H54 (cell line): ENCODE measurements around the gene ARHGAP32.
"Not testable (repeated sequence)": the region's sequence is repeated elsewhere in the genome, so short reads cannot be mapped to it uniquely, and the experiment has no call there.

Source experiments
- DNase-seq: peaks from one replicate; pipeline ENCODE4 v3.0.0; 2011; ENCODE audit warnings: low spot score, mixed read lengths; ENCODE audit not compliant: insufficient read length
- FAIRE-seq: peaks from 3 replicates; lab custom pipeline; 2011; peaks lifted over from hg19 to GRCh38; lab: Jason Lieb, UNC
- POLR2A ChIP-seq: IDR thresholded peaks from 2 replicates; pipeline ENCODE4 v1.6.1; 2011; ENCODE audit warnings: low read depth, mild to moderate bottlenecking, low read length

ARHGAP32 gene

GRCh38 chr11:128928400-128928799 is 263.7 kb downstream of the ARHGAP32 start:
- FAIRE-seq (no peak), DNase-seq (no peak)
- TF ChIP-seq POLR2A = no peak

GRCh38 chr11:128927683-128928336 is 264.3 kb downstream of the ARHGAP32 start:
- DNase-seq (no peak), FAIRE-seq (no peak)
- no peak for TF ChIP-seq POLR2A

- DNase-seq (no peak), FAIRE-seq (no peak)
- no peak for TF ChIP-seq POLR2A
These were observed 265.0 kb downstream of the ARHGAP32 start for GRCh38 chr11:128927108-128927461.

- TF ChIP-seq POLR2A = no peak
- DNase-seq (no peak), FAIRE-seq (no peak)
These were observed 265.6 kb downstream of the ARHGAP32 start for GRCh38 chr11:128926437-128927107.

- DNase-seq (no peak), FAIRE-seq (no peak)
- TF ChIP-seq POLR2A = no peak
These were observed 266.1 kb downstream of the ARHGAP32 start for GRCh38 chr11:128926000-128926399.

- no peak for TF ChIP-seq POLR2A
- no peak for DNase-seq
- no peak for FAIRE-seq
These were observed 266.9 kb downstream of the ARHGAP32 start for GRCh38 chr11:128925250-128925600.

- FAIRE-seq = no peak
- TF ChIP-seq POLR2A = no peak
- DNase-seq = no peak
These were observed 267.4 kb downstream of the ARHGAP32 start for GRCh38 chr11:128924510-128925249.

- no peak for FAIRE-seq
- TF ChIP-seq POLR2A = no peak
- no peak for DNase-seq
These were observed 268.0 kb downstream of the ARHGAP32 start for GRCh38 chr11:128924104-128924503.

GRCh38 chr11:128921793-128922192 is 270.3 kb downstream of the ARHGAP32 start:
- DNase-seq = no peak
- no peak for TF ChIP-seq POLR2A
- FAIRE-seq = no peak

GRCh38 chr11:128920666-128921065 is 271.5 kb downstream of the ARHGAP32 start:
- FAIRE-seq = no peak
- TF ChIP-seq POLR2A = no peak
- no peak for DNase-seq

- not testable (repeated sequence) for FAIRE-seq, DNase-seq
These were observed 272.5 kb downstream of the ARHGAP32 start for GRCh38 chr11:128919635-128920034.

- no peak for FAIRE-seq
- no peak for DNase-seq
- no peak for TF ChIP-seq POLR2A
These were observed 272.9 kb downstream of the ARHGAP32 start for GRCh38 chr11:128919216-128919615.

- no peak for TF ChIP-seq POLR2A
- no peak for DNase-seq
- no peak for FAIRE-seq
These were observed 274.9 kb downstream of the ARHGAP32 start for GRCh38 chr11:128917144-128917724.

GRCh38 chr11:128916681-128917080 is 275.4 kb downstream of the ARHGAP32 start:
- no peak for DNase-seq
- no peak for TF ChIP-seq POLR2A
- FAIRE-seq = no peak
